22Rv1 (cell line): ENCODE results near the gene COL6A5.

Source experiments
- H3K27ac ChIP-seq: fragments of 450-650 bp; 2 replicates; pipeline ENCODE4 v1.5.1; 2017
- ZFX ChIP-seq: fragments of 450-650 bp; IDR thresholded peaks from 2 replicates; pipeline ENCODE4 v1.6.1; 2017; ENCODE audit warnings: antibody characterized with exemption, borderline replicate concordance
- TF ChIP-seq, protein P1 (sequence below): fragments of 450-650 bp; IDR thresholded peaks from 2 replicates; pipeline ENCODE4 v1.5.1; 2017; ENCODE audit warnings: mild to moderate bottlenecking

COL6A5 gene

DNA sequence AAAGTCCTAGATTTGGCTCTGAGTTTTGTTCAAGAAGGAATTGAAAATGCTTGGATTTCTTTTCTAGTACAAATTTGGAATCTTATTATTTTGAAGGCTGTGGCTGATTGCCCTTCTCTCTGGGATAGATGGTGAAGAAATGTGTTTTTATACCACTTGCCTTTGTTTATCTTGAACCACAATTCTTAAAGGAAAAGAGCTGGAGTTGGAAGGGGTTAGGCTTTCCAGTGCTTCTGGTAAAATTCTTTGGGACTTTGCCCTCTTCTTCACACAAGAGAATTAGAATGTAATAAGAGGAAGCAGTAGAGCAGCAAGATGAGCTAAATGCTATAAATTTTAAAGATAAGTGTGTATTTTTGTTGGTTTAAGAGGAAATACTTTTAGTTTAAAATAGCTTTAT, 65.8 kb downstream of the COL6A5 start:
- H3K27ac ChIP-seq = no peak overlapping the region
- no peak for TF ChIP-seq ZFX
- TF ChIP-seq, protein P1, sequence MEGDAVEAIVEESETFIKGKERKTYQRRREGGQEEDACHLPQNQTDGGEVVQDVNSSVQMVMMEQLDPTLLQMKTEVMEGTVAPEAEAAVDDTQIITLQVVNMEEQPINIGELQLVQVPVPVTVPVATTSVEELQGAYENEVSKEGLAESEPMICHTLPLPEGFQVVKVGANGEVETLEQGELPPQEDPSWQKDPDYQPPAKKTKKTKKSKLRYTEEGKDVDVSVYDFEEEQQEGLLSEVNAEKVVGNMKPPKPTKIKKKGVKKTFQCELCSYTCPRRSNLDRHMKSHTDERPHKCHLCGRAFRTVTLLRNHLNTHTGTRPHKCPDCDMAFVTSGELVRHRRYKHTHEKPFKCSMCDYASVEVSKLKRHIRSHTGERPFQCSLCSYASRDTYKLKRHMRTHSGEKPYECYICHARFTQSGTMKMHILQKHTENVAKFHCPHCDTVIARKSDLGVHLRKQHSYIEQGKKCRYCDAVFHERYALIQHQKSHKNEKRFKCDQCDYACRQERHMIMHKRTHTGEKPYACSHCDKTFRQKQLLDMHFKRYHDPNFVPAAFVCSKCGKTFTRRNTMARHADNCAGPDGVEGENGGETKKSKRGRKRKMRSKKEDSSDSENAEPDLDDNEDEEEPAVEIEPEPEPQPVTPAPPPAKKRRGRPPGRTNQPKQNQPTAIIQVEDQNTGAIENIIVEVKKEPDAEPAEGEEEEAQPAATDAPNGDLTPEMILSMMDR = no peak

DNA sequence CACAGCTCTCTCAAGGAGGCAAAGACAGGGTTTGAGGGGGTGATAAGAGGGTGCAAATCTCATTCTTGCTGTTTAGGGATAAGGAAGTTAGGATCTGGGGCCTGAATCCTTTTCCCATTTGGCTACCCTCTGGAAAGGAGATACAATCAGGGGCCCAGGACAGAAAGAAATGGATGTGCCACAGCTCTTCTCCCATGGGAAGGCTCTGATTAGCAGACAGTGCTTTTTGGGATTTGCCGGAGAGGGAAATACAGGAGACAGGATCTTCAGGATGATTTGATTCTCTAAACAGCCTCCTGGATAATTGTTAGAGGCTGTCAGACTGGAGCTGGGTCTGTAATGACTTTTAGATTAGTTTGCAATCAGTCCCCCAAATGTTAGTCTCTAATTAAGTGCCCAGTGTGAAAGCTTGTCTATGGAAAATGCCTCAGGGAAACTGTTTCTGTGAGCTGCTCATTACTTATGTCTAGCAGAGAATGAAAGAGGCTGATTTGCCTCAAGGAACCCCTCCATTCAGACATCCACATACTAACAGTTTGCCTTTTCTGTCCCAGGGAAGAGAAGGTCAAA, 67.6 kb downstream of the COL6A5 start:
- TF ChIP-seq, protein P1 = no peak
- no peak for TF ChIP-seq ZFX
- no peak overlapping the region for H3K27ac ChIP-seq

DNA sequence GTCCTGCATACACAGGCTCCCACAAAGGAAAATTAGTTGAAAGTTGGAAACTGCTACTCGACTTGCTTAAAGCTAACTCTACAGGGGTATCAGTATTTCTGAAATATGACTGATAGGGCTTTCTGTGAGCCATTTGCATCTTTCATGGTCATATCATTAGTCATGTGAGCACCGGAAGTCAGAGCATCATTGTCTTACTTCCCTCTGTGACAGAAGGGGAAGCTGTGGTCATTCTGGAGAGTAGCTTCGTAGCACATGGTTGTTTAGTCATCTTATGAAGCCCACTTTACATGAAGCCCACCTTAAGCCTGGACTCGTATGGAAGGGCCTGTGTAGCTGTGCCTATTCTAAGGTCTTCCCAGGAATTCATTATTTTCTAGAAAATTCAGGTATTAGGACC, 69.0 kb downstream of the COL6A5 start:
- no peak overlapping the region for H3K27ac ChIP-seq
- no peak for TF ChIP-seq ZFX
- TF ChIP-seq, protein P1 = no peak

DNA sequence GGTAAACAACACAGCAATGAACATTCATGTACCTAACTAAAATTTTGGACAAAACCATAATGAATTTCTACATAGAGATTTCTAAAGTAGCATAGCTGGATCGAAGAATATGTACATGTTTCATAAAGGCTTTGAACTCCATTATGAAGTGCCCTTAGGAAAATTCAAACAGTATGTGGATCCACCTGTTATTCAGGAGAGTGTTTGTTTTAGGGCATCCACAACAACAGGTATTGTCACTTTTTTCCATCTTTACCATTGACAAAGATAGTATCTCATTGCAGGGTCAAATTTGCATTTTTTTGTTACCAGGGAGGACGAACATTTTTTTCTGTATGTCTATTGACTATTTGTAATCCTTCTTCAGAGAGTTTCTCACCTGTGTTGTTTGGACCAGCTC, 75.0 kb downstream of the COL6A5 start:
- no peak overlapping the region for H3K27ac ChIP-seq
- no peak for TF ChIP-seq ZFX
- TF ChIP-seq, protein P1 = no peak

DNA sequence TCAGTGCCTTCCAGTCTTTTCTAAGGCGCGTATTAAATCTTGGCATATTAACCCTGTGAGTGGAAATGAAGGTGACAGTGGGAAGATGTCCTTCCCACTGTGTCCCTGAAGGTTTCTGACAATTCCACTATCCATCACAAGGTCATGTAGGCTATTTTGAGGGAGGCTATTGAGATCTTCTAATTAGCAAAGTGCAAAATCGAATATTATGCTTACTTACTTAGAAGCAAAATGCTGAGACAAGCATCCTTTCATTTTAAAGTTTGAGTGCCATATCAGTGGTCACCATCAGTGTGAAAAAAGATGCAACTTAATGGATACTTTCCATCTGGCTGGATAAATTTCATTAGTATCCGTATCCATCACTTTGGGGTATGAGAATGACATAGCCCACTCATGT, 77.6 kb downstream of the COL6A5 start:
- no peak overlapping the region for H3K27ac ChIP-seq
- TF ChIP-seq ZFX = no peak
- TF ChIP-seq, protein P1 = no peak

DNA sequence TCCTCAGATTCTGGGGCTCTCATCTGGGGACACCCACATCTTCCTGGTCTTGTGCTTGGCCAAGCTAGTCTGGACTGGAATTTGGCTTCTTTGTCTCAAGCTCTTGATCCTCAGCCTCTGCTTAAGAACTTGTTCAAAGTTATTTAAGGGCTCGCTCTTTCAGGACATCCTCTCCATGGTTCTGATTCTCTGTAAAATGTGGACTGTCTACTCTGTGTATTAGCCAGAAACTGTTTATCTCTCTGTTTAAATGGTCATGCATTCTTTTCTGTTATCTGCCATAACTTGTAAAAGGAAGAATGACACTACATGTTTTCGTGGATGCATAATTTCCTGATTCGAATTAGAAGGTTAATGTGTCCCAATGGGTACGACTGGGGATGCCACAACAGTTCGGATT, 79.4 kb downstream of the COL6A5 start:
- no peak overlapping the region for H3K27ac ChIP-seq
- TF ChIP-seq, protein P1 = no peak
- no peak for TF ChIP-seq ZFX

DNA sequence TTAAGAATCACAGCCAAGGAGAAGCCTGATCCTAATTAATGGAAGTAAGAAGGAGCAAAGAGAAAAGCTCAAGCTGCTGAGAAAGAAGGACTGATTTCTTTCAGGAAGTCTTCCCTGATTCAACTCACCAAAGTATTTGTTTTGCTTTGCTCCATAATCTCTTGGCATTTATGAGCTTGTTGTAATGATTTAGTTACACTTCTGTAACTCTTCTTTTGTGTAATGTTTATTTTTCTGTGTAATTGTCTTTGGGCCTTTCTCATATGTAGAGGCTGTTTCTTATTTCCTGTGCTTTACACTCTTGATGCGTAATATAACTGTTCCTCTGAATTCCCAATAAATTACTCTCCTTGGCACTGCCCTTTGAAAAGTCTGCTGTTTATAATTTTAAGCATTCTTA, 80.0 kb downstream of the COL6A5 start:
- TF ChIP-seq, protein P1 = no peak
- TF ChIP-seq ZFX = no peak
- no peak overlapping the region for H3K27ac ChIP-seq
